GM23338 (cell line): ENCODE measurements around the gene TCEANC. TPM values are rescaled to one million over a fixed set of nuclear protein-coding genes. Genes with fewer than 3 reads are reported as not detected.

ENCODE experiments used
- ATAC-seq: fragments of 200-7000 bp; cut with Tn5 transposase; 3 replicates; pipeline ENCODE4 v1.9.1; 2020
- DNase-seq: peaks from one replicate; pipeline ENCODE4 v3.0.0-alpha.2; 2015; ENCODE audit warnings: low spot score
- H2AFZ ChIP-seq: fragments of 200-600 bp; sonication (generic); 2 replicates; pipeline ENCODE4 v1.8.0; 2016; ENCODE audit warnings: antibody characterized with exemption, mild to moderate bottlenecking, moderate library complexity
- H3F3A ChIP-seq: fragments of 200-600 bp; sonication (generic); replicated peaks from 2 replicates; pipeline ENCODE4 v1.8.0; 2017; ENCODE audit warnings: antibody characterized with exemption, mixed run types, low read depth
- H3K27ac ChIP-seq: fragments of 200-600 bp; sonication (generic); 2 replicates; pipeline ENCODE4 v1.6.1; 2016; ENCODE audit warnings: low read depth
- H3K27me3 ChIP-seq: fragments of 200-600 bp; sonication (generic); 2 replicates; pipeline ENCODE4 v1.8.0; 2016; ENCODE audit warnings: mild to moderate bottlenecking, mixed run types, moderate library complexity; ENCODE audit not compliant: insufficient read depth
- H3K36me3 ChIP-seq: fragments of 200-600 bp; sonication (generic); 2 replicates; pipeline ENCODE4 v1.8.0; 2016; ENCODE audit warnings: mild to moderate bottlenecking; ENCODE audit not compliant: insufficient read depth
- H3K4me1 ChIP-seq: fragments of 200-600 bp; sonication (generic); 2 replicates; pipeline ENCODE4 v1.8.0; 2016; ENCODE audit warnings: mild to moderate bottlenecking, moderate library complexity; ENCODE audit not compliant: insufficient read depth
- H3K4me2 ChIP-seq: fragments of 200-600 bp; sonication (generic); 2 replicates; pipeline ENCODE4 v1.7.1; 2017; ENCODE audit warnings: mixed run types
- H3K4me3 ChIP-seq: fragments of 200-600 bp; sonication (generic); 2 replicates; pipeline ENCODE4 v1.6.1; 2016; ENCODE audit warnings: mixed run types
- H3K79me2 ChIP-seq: fragments of 200-600 bp; sonication (generic); replicated peaks from 2 replicates; pipeline ENCODE4 v1.8.0; 2017; ENCODE audit warnings: mild to moderate bottlenecking; ENCODE audit not compliant: insufficient read depth
- H3K9me2 ChIP-seq: fragments of 200-600 bp; sonication (generic); 2 replicates; pipeline ENCODE4 v1.8.0; 2017; ENCODE audit not compliant: insufficient read depth
- H4K20me1 ChIP-seq: fragments of 200-600 bp; sonication (generic); replicated peaks from 2 replicates; pipeline ENCODE4 v1.8.0; 2017; ENCODE audit warnings: mild to moderate bottlenecking; ENCODE audit not compliant: insufficient read depth
- H3K27ac Mint-ChIP-seq: 2 replicates; pipeline ENCODE4 v1.8.0; 2020; ENCODE audit warnings: inconsistent platforms, mild to moderate bottlenecking, moderate library complexity, mixed read lengths
- H3K27me3 Mint-ChIP-seq: 3 replicates; pipeline ENCODE4 v1.8.0; 2022; ENCODE audit warnings: low read depth, mild to moderate bottlenecking, moderate library complexity, mixed read lengths, inconsistent platforms; ENCODE audit not compliant: insufficient read depth, poor library complexity
- H3K36me3 Mint-ChIP-seq: 3 replicates; pipeline ENCODE4 v1.8.0; 2021; ENCODE audit warnings: low read depth, mild to moderate bottlenecking, inconsistent platforms, moderate library complexity, mixed read lengths
- H3K4me1 Mint-ChIP-seq: 3 replicates; pipeline ENCODE4 v1.8.0; 2020; ENCODE audit warnings: mild to moderate bottlenecking, inconsistent platforms, mixed read lengths
- H3K4me3 Mint-ChIP-seq: 3 replicates; pipeline ENCODE4 v1.8.0; 2021; ENCODE audit warnings: moderate library complexity, mild to moderate bottlenecking, inconsistent platforms, mixed read lengths
- H3K9me3 Mint-ChIP-seq: 3 replicates; pipeline ENCODE4 v1.8.0; 2020; ENCODE audit warnings: moderate library complexity, mild to moderate bottlenecking, inconsistent platforms, mixed read lengths
- CREB1 ChIP-seq: fragments of 250-450 bp; sonication (Bioruptor Pico); IDR thresholded peaks from 2 replicates; pipeline ENCODE4 v1.5.0; 2020; ENCODE audit warnings: low read depth, mild to moderate bottlenecking, moderate library complexity
- JUNB ChIP-seq: IDR thresholded peaks from one replicate; pipeline ENCODE4 v1.6.1; 2016; ENCODE audit warnings: antibody characterized with exemption; ENCODE audit not compliant: unreplicated experiment
- NANOG ChIP-seq: IDR thresholded peaks from 2 replicates; pipeline ENCODE4 v1.6.1; 2016; ENCODE audit warnings: antibody characterized with exemption, borderline replicate concordance
- POLR2AphosphoS5 ChIP-seq: IDR thresholded peaks from 2 replicates; pipeline ENCODE4 v1.6.1; 2016; ENCODE audit warnings: antibody characterized with exemption, low read depth
- STAT1 ChIP-seq: IDR thresholded peaks from one replicate; pipeline ENCODE4 v1.6.1; 2016; ENCODE audit warnings: antibody characterized with exemption; ENCODE audit not compliant: unreplicated experiment
- ZNF114 ChIP-seq: fragments of 250-450 bp; sonication (Bioruptor Pico); IDR thresholded peaks from 2 replicates; pipeline ENCODE4 v1.5.0; 2020; ENCODE audit warnings: mild to moderate bottlenecking, moderate library complexity
- ZNF331 ChIP-seq: fragments of 250-450 bp; sonication (Bioruptor Pico); IDR thresholded peaks from 2 replicates; pipeline ENCODE4 v1.5.0; 2020; ENCODE audit warnings: low read depth, mild to moderate bottlenecking, moderate library complexity
- polyA plus RNA-seq: library from polyadenylated mRNA; unstranded; fragments of >200 nt; fragmentation: Nextera tagmentation; extraction: Ambion mirVana; gene quantifications from 2 replicates; pipeline ENCODE4 v1.2.1, GENCODE V29; 2016
- total RNA-seq: library from RNA; depleted of rRNA; stranded (reverse); fragments of >200 nt; shearing (Covaris generic); gene quantifications from 2 replicates; pipeline ENCODE4 v1.2.3, GENCODE V29; 2014
- TF ChIP-seq, protein P1 (sequence below), 2 experiments: fragments of 200-600 bp in 1 of 2; sonication (generic) in 1 of 2; conservative IDR thresholded peaks; 2 replicates each; pipeline versions ENCODE4 v1.5.1 to v1.6.1; 2016 to 2017; ENCODE audit warnings: antibody characterized with exemption in 2 of 2, low read depth in 2 of 2, mild to moderate bottlenecking in 2 of 2, moderate library complexity in 1 of 2
- TF ChIP-seq, protein P2 (sequence below): IDR thresholded peaks from one replicate; pipeline ENCODE4 v1.6.1; 2018; ENCODE audit warnings: antibody characterized with exemption; ENCODE audit not compliant: unreplicated experiment

The TCEANC gene
- total and polyA plus RNA-seq, 2 experiments from 2014 or later: 1.2 to 2.5 TPM

DNA sequence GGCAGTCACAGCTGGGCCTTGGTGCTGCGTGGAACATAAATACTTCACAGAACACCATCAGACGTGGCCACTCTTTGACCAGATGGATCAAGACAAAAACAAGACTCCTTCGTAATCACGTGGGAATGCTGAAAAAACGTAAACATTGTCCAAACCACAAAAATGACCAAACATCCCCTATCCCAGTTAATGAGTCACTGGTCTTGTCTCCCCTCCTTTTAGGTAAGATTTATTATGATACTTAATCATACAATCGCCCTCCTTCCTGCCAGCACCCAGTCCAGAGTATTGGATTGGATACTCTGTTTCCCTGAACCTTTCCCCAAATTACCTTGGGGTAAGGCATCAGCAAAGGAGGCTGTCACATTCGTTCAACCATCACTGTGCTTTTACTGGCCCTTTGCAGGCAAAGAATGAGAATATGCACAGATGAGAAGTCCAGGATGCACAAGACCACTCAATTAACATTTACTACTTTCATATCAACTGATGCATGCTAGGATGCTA, 601 bp upstream of the TCEANC start (continued):
- TF ChIP-seq, protein P1, sequence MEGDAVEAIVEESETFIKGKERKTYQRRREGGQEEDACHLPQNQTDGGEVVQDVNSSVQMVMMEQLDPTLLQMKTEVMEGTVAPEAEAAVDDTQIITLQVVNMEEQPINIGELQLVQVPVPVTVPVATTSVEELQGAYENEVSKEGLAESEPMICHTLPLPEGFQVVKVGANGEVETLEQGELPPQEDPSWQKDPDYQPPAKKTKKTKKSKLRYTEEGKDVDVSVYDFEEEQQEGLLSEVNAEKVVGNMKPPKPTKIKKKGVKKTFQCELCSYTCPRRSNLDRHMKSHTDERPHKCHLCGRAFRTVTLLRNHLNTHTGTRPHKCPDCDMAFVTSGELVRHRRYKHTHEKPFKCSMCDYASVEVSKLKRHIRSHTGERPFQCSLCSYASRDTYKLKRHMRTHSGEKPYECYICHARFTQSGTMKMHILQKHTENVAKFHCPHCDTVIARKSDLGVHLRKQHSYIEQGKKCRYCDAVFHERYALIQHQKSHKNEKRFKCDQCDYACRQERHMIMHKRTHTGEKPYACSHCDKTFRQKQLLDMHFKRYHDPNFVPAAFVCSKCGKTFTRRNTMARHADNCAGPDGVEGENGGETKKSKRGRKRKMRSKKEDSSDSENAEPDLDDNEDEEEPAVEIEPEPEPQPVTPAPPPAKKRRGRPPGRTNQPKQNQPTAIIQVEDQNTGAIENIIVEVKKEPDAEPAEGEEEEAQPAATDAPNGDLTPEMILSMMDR (conservative IDR thresholded peaks at IDR 0.05; ENCODE audit: low read depth in 2 of 2): no peak
- no peak for TF ChIP-seq NANOG
- TF ChIP-seq CREB1: no peak
- no peak for TF ChIP-seq STAT1

DNA sequence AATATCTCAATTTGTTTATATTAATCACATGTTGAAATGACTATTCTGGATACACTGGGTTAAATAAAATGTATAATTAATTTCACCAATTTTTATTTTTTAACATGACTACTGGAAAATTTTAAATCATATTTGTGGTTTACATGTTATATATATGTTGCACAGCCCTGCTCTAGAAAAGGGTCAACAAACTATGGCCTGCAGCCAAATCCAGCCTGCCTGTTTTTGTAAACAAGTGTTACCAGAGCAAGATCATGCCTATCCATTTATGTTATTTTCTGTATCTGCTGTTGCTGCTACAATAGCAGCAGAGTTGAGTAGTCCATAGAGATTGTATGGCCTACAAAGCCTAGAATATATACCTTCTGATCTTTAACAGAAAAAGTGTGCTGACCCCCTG, 1.2 kb downstream of the TCEANC start:
- Histone ChIP-seq H3K9me2 (no peaks in the 10 kb centered on the region), H3K4me3 (peak overlapping the region; percentile 71), H3K27ac (peak overlapping the region; percentile 91; the same call in 1 of the 2 replicates), H3F3A (peaks cover 7% of the 10 kb centered on the region; the same call in 1 of the 2 replicates), H4K20me1 (no peaks in the 10 kb centered on the region), H3K36me3 (no peaks in the 10 kb centered on the region), H3K4me1 (peaks cover 11% of the 10 kb centered on the region; the same call in 1 of the 2 replicates), H3K79me2 (no peaks in the 10 kb centered on the region), H2AFZ (no peak overlapping the region), H3K27me3 (no peaks in the 10 kb centered on the region), H3K4me2 (peak overlapping the region; percentile 82)
- DNase-seq (no peak), ATAC-seq (no peak)
- peak overlapping the region; percentile 79 for H3K4me3 Mint-ChIP-seq
- H3K27me3 Mint-ChIP-seq: peaks cover 2% of the 10 kb centered on the region
- H3K27ac Mint-ChIP-seq: no peak overlapping the region
- H3K9me3 Mint-ChIP-seq: no peaks in the 10 kb centered on the region
- H3K4me1 Mint-ChIP-seq: peaks cover 7% of the 10 kb centered on the region; the same call in 2 of the 3 replicates
- TF ChIP-seq ZNF114: no peak
- TF ChIP-seq POLR2AphosphoS5: no peak
- no peak for TF ChIP-seq JUNB
- no peaks in the 10 kb centered on the region for H3K36me3 Mint-ChIP-seq

DNA sequence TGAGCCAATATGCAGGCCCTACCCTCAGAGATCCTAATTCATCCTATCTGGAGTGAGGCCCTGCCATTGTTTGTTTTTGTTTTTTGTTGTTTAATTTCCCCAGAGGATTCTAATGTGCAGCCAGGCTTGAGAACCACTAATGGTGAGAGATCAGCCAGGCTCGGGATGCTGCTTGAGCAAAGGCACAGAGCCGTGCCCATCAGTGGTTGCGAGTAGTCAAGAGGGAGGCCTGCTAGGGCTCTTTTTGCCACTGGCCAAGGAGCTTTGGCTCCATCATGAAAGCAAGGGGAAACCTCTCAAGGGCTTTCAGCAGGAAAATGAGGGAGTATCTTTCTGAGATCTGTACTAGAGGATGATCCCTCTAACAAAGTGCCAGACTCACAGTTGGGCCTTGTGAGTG, 2.7 kb downstream of the TCEANC start:
- peaks cover 8% of the 10 kb centered on the region; the same call in 2 of the 3 replicates for H3K4me1 Mint-ChIP-seq
- H3K27ac ChIP-seq: no peak overlapping the region
- no peaks in the 10 kb centered on the region for H3K27me3 ChIP-seq
- H3K4me1 ChIP-seq: peaks cover 13% of the 10 kb centered on the region; the same call in 1 of the 2 replicates
- H3K27me3 Mint-ChIP-seq: peaks cover 2% of the 10 kb centered on the region
- no peaks in the 10 kb centered on the region for H4K20me1 ChIP-seq
- peaks cover 7% of the 10 kb centered on the region; the same call in 1 of the 2 replicates for H3F3A ChIP-seq
- H3K79me2 ChIP-seq: no peaks in the 10 kb centered on the region
- H3K36me3 ChIP-seq: no peaks in the 10 kb centered on the region
- no peak overlapping the region for H3K4me2 ChIP-seq
- H3K36me3 Mint-ChIP-seq: peaks cover 8% of the 10 kb centered on the region; the same call in 2 of the 3 replicates
- no peaks in the 10 kb centered on the region for H3K9me3 Mint-ChIP-seq
- DNase-seq: no peak
- H3K27ac Mint-ChIP-seq: no peak overlapping the region
- H3K4me3 ChIP-seq: no peak overlapping the region
- no peak for ATAC-seq
- H3K9me2 ChIP-seq: no peaks in the 10 kb centered on the region
- no peak overlapping the region for H2AFZ ChIP-seq
- H3K4me3 Mint-ChIP-seq: no peak overlapping the region
- TF ChIP-seq ZNF114 (no peak), ZNF331 (CRISPR knock-in tag) (no peak), CREB1 (no peak), POLR2AphosphoS5 (no peak)
- TF ChIP-seq, protein P2, sequence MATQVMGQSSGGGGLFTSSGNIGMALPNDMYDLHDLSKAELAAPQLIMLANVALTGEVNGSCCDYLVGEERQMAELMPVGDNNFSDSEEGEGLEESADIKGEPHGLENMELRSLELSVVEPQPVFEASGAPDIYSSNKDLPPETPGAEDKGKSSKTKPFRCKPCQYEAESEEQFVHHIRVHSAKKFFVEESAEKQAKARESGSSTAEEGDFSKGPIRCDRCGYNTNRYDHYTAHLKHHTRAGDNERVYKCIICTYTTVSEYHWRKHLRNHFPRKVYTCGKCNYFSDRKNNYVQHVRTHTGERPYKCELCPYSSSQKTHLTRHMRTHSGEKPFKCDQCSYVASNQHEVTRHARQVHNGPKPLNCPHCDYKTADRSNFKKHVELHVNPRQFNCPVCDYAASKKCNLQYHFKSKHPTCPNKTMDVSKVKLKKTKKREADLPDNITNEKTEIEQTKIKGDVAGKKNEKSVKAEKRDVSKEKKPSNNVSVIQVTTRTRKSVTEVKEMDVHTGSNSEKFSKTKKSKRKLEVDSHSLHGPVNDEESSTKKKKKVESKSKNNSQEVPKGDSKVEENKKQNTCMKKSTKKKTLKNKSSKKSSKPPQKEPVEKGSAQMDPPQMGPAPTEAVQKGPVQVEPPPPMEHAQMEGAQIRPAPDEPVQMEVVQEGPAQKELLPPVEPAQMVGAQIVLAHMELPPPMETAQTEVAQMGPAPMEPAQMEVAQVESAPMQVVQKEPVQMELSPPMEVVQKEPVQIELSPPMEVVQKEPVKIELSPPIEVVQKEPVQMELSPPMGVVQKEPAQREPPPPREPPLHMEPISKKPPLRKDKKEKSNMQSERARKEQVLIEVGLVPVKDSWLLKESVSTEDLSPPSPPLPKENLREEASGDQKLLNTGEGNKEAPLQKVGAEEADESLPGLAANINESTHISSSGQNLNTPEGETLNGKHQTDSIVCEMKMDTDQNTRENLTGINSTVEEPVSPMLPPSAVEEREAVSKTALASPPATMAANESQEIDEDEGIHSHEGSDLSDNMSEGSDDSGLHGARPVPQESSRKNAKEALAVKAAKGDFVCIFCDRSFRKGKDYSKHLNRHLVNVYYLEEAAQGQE: no peak
